OCI-LY1 (cell line): Measurements from ENCODE around the gene COPA.
A peak's percentile ranks its signal among the peaks of the same experiment; 100 is the strongest.

Experiments
- H2AFZ ChIP-seq: fragments of 200-600 bp; sonication (generic), shearing (Covaris generic); 2 replicates; pipeline ENCODE4 v1.6.0; 2014; ENCODE audit warnings: antibody characterized with exemption, mild to moderate bottlenecking, low read length
- H3F3A ChIP-seq: fragments of 200-600 bp; sonication (generic), shearing (Covaris generic); 2 replicates; pipeline ENCODE4 v1.6.0; 2014; ENCODE audit warnings: mild to moderate bottlenecking, antibody characterized with exemption, low read length, moderate library complexity; ENCODE audit not compliant: insufficient read depth
- H3K27ac ChIP-seq: fragments of 200-600 bp; sonication (generic); 2 replicates; pipeline ENCODE4 v1.5.1; 2014; ENCODE audit warnings: low read length, mixed run types, mild to moderate bottlenecking, low read depth; ENCODE audit not compliant: poor library complexity, severe bottlenecking
- H3K27me3 ChIP-seq: fragments of 200-600 bp; sonication (generic); 2 replicates; pipeline ENCODE4 v1.6.0; 2014; ENCODE audit warnings: antibody characterized with exemption, mild to moderate bottlenecking, low read length, moderate library complexity; ENCODE audit not compliant: insufficient read depth
- H3K36me3 ChIP-seq: fragments of 200-600 bp; sonication (generic); 2 replicates; pipeline ENCODE4 v1.6.1; 2014; ENCODE audit warnings: mild to moderate bottlenecking, antibody characterized with exemption, low read length, moderate library complexity, mixed read lengths; ENCODE audit not compliant: insufficient read depth
- H3K4me1 ChIP-seq: fragments of 200-600 bp; sonication (generic); 2 replicates; pipeline ENCODE4 v1.5.1; 2014; ENCODE audit warnings: mild to moderate bottlenecking, low read length, moderate library complexity; ENCODE audit not compliant: insufficient read depth, severe bottlenecking
- H3K4me2 ChIP-seq: fragments of 200-600 bp; sonication (generic), shearing (Covaris generic); 2 replicates; pipeline ENCODE4 v1.6.1; 2014; ENCODE audit warnings: low read length
- H3K4me3 ChIP-seq: fragments of 200-600 bp; sonication (generic); 2 replicates; pipeline ENCODE4 v1.5.1; 2014; ENCODE audit warnings: low read length, low read depth, mild to moderate bottlenecking, mixed read lengths; ENCODE audit not compliant: poor library complexity, severe bottlenecking
- H3K79me2 ChIP-seq: fragments of 200-600 bp; shearing (Covaris generic); 2 replicates; pipeline ENCODE4 v1.6.1; 2016; ENCODE audit warnings: mixed run types, low read length, mixed read lengths; ENCODE audit not compliant: insufficient read depth
- H3K9ac ChIP-seq: fragments of 200-600 bp; sonication (generic), shearing (Covaris generic); 2 replicates; pipeline ENCODE4 v1.6.1; 2014; ENCODE audit warnings: mild to moderate bottlenecking, low read length, mixed read lengths
- H3K9me2 ChIP-seq: fragments of 200-600 bp; sonication (generic), shearing (Covaris generic); 2 replicates; pipeline ENCODE4 v1.6.1; 2014; ENCODE audit warnings: low read depth, mild to moderate bottlenecking, low read length, mixed read lengths
- H3K9me3 ChIP-seq: fragments of 200-600 bp; shearing (Covaris generic); 2 replicates; pipeline ENCODE4 v1.6.1; 2014; ENCODE audit warnings: low read length, mixed read lengths
- H4K20me1 ChIP-seq: fragments of 200-600 bp; sonication (generic), shearing (Covaris generic); 2 replicates; pipeline ENCODE4 v1.6.0; 2016; ENCODE audit warnings: mild to moderate bottlenecking, low read length; ENCODE audit not compliant: insufficient read depth
- EZH2 ChIP-seq: fragments of 200-600 bp; sonication (generic), shearing (Covaris generic); IDR thresholded peaks from 2 replicates; pipeline ENCODE4 v1.8.0; 2017; ENCODE audit warnings: borderline replicate concordance, mixed run types, mild to moderate bottlenecking, antibody characterized with exemption, low read length, moderate library complexity, mixed read lengths
- TF ChIP-seq, protein P1 (sequence below): fragments of 200-600 bp; sonication (generic), shearing (Covaris generic); IDR thresholded peaks from 2 replicates; pipeline ENCODE4 v1.5.1; 2017; ENCODE audit warnings: mild to moderate bottlenecking, antibody characterized with exemption, low read length, moderate library complexity, mixed read lengths

Gene COPA

GRCh38 chr1:160354388-160354985, 11.4 kb upstream of the COPA start:
- Histone ChIP-seq H3K36me3 (peaks cover 92% of the 10 kb centered on the region), H3K4me3 (no peak overlapping the region), H3K9ac (no peak overlapping the region), H3K9me3 (no peaks in the 10 kb centered on the region), H2AFZ (no peak overlapping the region), H3K9me2 (no peaks in the 10 kb centered on the region), H3K4me1 (no peaks in the 10 kb centered on the region), H3K4me2 (no peak overlapping the region), H3K27ac (no peak overlapping the region), H3K79me2 (no peaks in the 10 kb centered on the region), H3K27me3 (no peaks in the 10 kb centered on the region), H3F3A (no peaks in the 10 kb centered on the region), H4K20me1 (no peaks in the 10 kb centered on the region)
- no peak for TF ChIP-seq EZH2
- TF ChIP-seq, protein P1, sequence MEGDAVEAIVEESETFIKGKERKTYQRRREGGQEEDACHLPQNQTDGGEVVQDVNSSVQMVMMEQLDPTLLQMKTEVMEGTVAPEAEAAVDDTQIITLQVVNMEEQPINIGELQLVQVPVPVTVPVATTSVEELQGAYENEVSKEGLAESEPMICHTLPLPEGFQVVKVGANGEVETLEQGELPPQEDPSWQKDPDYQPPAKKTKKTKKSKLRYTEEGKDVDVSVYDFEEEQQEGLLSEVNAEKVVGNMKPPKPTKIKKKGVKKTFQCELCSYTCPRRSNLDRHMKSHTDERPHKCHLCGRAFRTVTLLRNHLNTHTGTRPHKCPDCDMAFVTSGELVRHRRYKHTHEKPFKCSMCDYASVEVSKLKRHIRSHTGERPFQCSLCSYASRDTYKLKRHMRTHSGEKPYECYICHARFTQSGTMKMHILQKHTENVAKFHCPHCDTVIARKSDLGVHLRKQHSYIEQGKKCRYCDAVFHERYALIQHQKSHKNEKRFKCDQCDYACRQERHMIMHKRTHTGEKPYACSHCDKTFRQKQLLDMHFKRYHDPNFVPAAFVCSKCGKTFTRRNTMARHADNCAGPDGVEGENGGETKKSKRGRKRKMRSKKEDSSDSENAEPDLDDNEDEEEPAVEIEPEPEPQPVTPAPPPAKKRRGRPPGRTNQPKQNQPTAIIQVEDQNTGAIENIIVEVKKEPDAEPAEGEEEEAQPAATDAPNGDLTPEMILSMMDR, result peak; percentile 66

GRCh38 chr1:160353223-160353622, 10.2 kb upstream of the COPA start:
- H4K20me1 ChIP-seq, result no peaks in the 10 kb centered on the region
- no peaks in the 10 kb centered on the region for H3K9me3 ChIP-seq
- no peaks in the 10 kb centered on the region for H3K9me2 ChIP-seq
- no peak overlapping the region for H3K27ac ChIP-seq
- TF ChIP-seq EZH2, result no peak
- TF ChIP-seq, protein P1, result no peak
- no peaks in the 10 kb centered on the region for H3K4me1 ChIP-seq
- no peak overlapping the region for H3K4me2 ChIP-seq
- no peaks in the 10 kb centered on the region for H3K79me2 ChIP-seq
- H3F3A ChIP-seq, result no peaks in the 10 kb centered on the region
- H3K4me3 ChIP-seq, result no peak overlapping the region
- peaks cover 96% of the 10 kb centered on the region for H3K36me3 ChIP-seq
- no peaks in the 10 kb centered on the region for H3K27me3 ChIP-seq
- no peak overlapping the region for H3K9ac ChIP-seq
- no peak overlapping the region for H2AFZ ChIP-seq

DNA sequence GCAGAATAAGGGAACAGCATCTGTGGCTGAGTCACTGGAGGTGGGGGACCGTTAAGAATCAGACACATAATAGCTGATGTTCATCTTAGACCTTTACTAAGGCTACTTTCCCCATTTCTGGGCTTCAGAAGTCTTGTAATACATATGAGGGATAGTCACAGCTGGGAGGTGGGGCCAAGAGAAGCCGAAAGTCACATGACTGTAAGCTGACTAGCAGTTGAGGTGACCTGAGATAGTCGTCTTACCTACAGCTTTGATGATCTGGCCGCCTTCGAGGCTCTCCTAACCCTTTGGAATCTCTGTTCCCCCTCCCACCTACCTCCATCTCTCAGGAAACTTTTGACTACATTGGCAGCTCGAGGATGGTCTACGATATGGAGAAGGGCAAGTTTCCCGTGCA, 9.5 kb upstream of the COPA start:
- no peaks in the 10 kb centered on the region for H4K20me1 ChIP-seq
- no peaks in the 10 kb centered on the region for H3K79me2 ChIP-seq
- no peak overlapping the region for H3K27ac ChIP-seq
- no peaks in the 10 kb centered on the region for H3K27me3 ChIP-seq
- H3K9me2 ChIP-seq, result no peaks in the 10 kb centered on the region
- no peak overlapping the region for H2AFZ ChIP-seq
- H3K4me3 ChIP-seq, result no peak overlapping the region
- no peaks in the 10 kb centered on the region for H3K4me1 ChIP-seq
- H3F3A ChIP-seq, result no peaks in the 10 kb centered on the region
- H3K36me3 ChIP-seq, result peaks cover 94% of the 10 kb centered on the region
- H3K9me3 ChIP-seq, result no peaks in the 10 kb centered on the region
- H3K9ac ChIP-seq, result no peak overlapping the region
- no peak for TF ChIP-seq EZH2
- TF ChIP-seq, protein P1, result no peak
- H3K4me2 ChIP-seq, result no peak overlapping the region
